Heart left ventricle (tissue), 13 donors: Measurements from ENCODE around the gene PRICKLE2.

Source experiments
- POLR2A ChIP-seq, 2 donors: fragments of 450-650 bp; IDR thresholded peaks; one replicate each; pipeline ENCODE4 v1.6.1; 2017; ENCODE audit warnings: antibody characterized with exemption in 2 of 2, mild to moderate bottlenecking in 2 of 2, moderate library complexity in 2 of 2
- TF ChIP-seq, protein P1 (sequence below), 12 donors: fragments of 200-600 bp; sonication (generic) in 4 of 12; IDR thresholded peaks; one replicate each; pipeline versions ENCODE4 v1.5.0 to v1.8.0; 2018 to 2022; ENCODE audit warnings: antibody characterized with exemption in 12 of 12, mild to moderate bottlenecking in 5 of 12
- donor health status: ischemic (EF 13 %, LVEDD 7.1; RV severe dilation, severe dysfunction).
- donor health status: DM: no; HTN: yes; CAD: no.
- donor health status: DM: no; HTN: no; CAD: no.
- donor health status: ischemic (EF 25% LVEDD 6.9; RV normal size, moderate dysfunction).
- donor health status: ischemic (EF 25% LVEDD 5.7; RV mildly dilated, moderate dysfunction).
- donor health status: ischemic (EF 35%, LVEDD 5.7; RV mildly dilated, moderate dysfunction).
- donor health status: nonischemic (EF 11% LVEDD 7.7; RV severe dilation, severe dysfunction).
- donor health status: DM: yes; HTN: yes; CAD: no.
- donor health status: PGD.
- donor health status: ischemic (EF 29% LVEDD 5.4; RV normal size, mild dysfunction).
- donor health status: nonischemic (EF 23%, LVEDD 6.1; RV moderate dilation, normal function).

GRCh38 chr3:64157150-64158035 is 67.9 kb downstream of the PRICKLE2 start:
- TF ChIP-seq, protein P1, sequence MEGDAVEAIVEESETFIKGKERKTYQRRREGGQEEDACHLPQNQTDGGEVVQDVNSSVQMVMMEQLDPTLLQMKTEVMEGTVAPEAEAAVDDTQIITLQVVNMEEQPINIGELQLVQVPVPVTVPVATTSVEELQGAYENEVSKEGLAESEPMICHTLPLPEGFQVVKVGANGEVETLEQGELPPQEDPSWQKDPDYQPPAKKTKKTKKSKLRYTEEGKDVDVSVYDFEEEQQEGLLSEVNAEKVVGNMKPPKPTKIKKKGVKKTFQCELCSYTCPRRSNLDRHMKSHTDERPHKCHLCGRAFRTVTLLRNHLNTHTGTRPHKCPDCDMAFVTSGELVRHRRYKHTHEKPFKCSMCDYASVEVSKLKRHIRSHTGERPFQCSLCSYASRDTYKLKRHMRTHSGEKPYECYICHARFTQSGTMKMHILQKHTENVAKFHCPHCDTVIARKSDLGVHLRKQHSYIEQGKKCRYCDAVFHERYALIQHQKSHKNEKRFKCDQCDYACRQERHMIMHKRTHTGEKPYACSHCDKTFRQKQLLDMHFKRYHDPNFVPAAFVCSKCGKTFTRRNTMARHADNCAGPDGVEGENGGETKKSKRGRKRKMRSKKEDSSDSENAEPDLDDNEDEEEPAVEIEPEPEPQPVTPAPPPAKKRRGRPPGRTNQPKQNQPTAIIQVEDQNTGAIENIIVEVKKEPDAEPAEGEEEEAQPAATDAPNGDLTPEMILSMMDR (IDR thresholded peaks at IDR 0.05), result no peak
- TF ChIP-seq POLR2A (IDR thresholded peaks at IDR 0.05), result no peak
